ENCODE data around the gene GRHL1. TPM values are rescaled to one million over a fixed set of nuclear protein-coding genes. Genes with fewer than 3 reads are reported as not detected.

The GRHL1 gene
- total RNA-seq, 1 experiment from 2014 or later, result 11.6 TPM

GRCh38 chr2:10019174-10019573, 67.7 kb downstream of the GRHL1 start:
- no peaks in the 10 kb centered on the region for H3K9me3 ChIP-seq
- H3K27me3 Mint-ChIP-seq (ENCODE audit: insufficient read depth, unreplicated experiment), result no peaks in the 10 kb centered on the region
- ChIA-PET CTCF (no interaction called here), POLR2A (no interaction called here)
- no peaks in the 10 kb centered on the region for H3K4me1 ChIP-seq
- BruUV-seq (replicated peaks), result no TSS peak
- TF ChIP-seq CTCF (IDR thresholded peaks at IDR 0.05; ENCODE audit: insufficient read depth in 1 of 2, low read depth in 1 of 2, low read length in 1 of 2, severe bottlenecking in 1 of 2, unreplicated experiment in 1 of 2), result no peak
- no peaks in the 10 kb centered on the region for H3K4me1 Mint-ChIP-seq (ENCODE audit: low read depth, unreplicated experiment)
- no peaks in the 10 kb centered on the region for H3K9me3 Mint-ChIP-seq (ENCODE audit: unreplicated experiment)
- H3K4me3 ChIP-seq (ENCODE audit: low read depth, low read length), result no peak overlapping the region
- no peak overlapping the region for H3K4me3 Mint-ChIP-seq (ENCODE audit: unreplicated experiment)
- H3K27me3 ChIP-seq (replicated peaks; ENCODE audit: control insufficient read depth, insufficient read depth, low read length), result no peaks in the 10 kb centered on the region
- peak in 1 of 2 experiments; percentile 12 for DNase-seq
- no peak overlapping the region for H3K27ac Mint-ChIP-seq (ENCODE audit: unreplicated experiment)
- no peaks in the 10 kb centered on the region for H3K36me3 Mint-ChIP-seq (ENCODE audit: insufficient read depth, unreplicated experiment)
- intact Hi-C loops (cut with micrococcal nuclease; ENCODE audit: unreplicated experiment), result no loop called here
- no peaks in the 10 kb centered on the region for H3K36me3 ChIP-seq (ENCODE audit: control insufficient read depth, insufficient read depth, low read length)

- Mint-ChIP-seq H3K9me3 (ENCODE audit: unreplicated experiment) (no peaks in the 10 kb centered on the region), H3K4me3 (ENCODE audit: unreplicated experiment) (no peak overlapping the region), H3K36me3 (ENCODE audit: insufficient read depth, unreplicated experiment) (no peaks in the 10 kb centered on the region), H3K27me3 (ENCODE audit: insufficient read depth, unreplicated experiment) (no peaks in the 10 kb centered on the region), H3K27ac (ENCODE audit: unreplicated experiment) (no peak overlapping the region), H3K4me1 (ENCODE audit: low read depth, unreplicated experiment) (no peaks in the 10 kb centered on the region)
- BruUV-seq (replicated peaks), result no TSS peak
- Histone ChIP-seq H3K36me3 (ENCODE audit: control insufficient read depth, insufficient read depth, low read length) (no peaks in the 10 kb centered on the region), H3K4me3 (ENCODE audit: low read depth, low read length) (no peak overlapping the region), H3K27me3 (replicated peaks; ENCODE audit: control insufficient read depth, insufficient read depth, low read length) (no peaks in the 10 kb centered on the region), H3K9me3 (no peaks in the 10 kb centered on the region), H3K4me1 (no peaks in the 10 kb centered on the region)
- ChIA-PET CTCF (interaction anchor here (0.6 kb wide), 1 partner anchor 125 kb away, joined by 3 read pairs; no protein-coding TSS in a partner anchor), POLR2A (no interaction called here)
- DNase-seq, result peak in 1 of 2 experiments; percentile 26
- TF ChIP-seq CTCF (IDR thresholded peaks at IDR 0.05; ENCODE audit: insufficient read depth in 1 of 2, low read depth in 1 of 2, low read length in 1 of 2, severe bottlenecking in 1 of 2, unreplicated experiment in 1 of 2), result no peak
- intact Hi-C loops (cut with micrococcal nuclease; ENCODE audit: unreplicated experiment), result no loop called here
Measured at GRCh38 chr2:10019602-10020400, 68.3 kb downstream of the GRHL1 start.

- H3K9me3 ChIP-seq, result no peaks in the 10 kb centered on the region
- no peak for DNase-seq
- Mint-ChIP-seq H3K9me3 (ENCODE audit: unreplicated experiment) (no peaks in the 10 kb centered on the region), H3K27me3 (ENCODE audit: insufficient read depth, unreplicated experiment) (no peaks in the 10 kb centered on the region), H3K4me3 (ENCODE audit: unreplicated experiment) (no peak overlapping the region), H3K4me1 (ENCODE audit: low read depth, unreplicated experiment) (no peaks in the 10 kb centered on the region), H3K36me3 (ENCODE audit: insufficient read depth, unreplicated experiment) (no peaks in the 10 kb centered on the region), H3K27ac (ENCODE audit: unreplicated experiment) (no peak overlapping the region)
- ChIA-PET POLR2A (no interaction called here), CTCF (interaction anchor here (0.9 to 1.3 kb wide), 2 partner anchors 223 to 252 kb away, joined by 3 read pairs; no protein-coding TSS in a partner anchor)
- intact Hi-C loops (cut with micrococcal nuclease; ENCODE audit: unreplicated experiment), result no loop called here
- no peaks in the 10 kb centered on the region for H3K4me1 ChIP-seq
- no peaks in the 10 kb centered on the region for H3K36me3 ChIP-seq (ENCODE audit: control insufficient read depth, insufficient read depth, low read length)
- TF ChIP-seq CTCF (IDR thresholded peaks at IDR 0.05; ENCODE audit: insufficient read depth in 1 of 2, low read depth in 1 of 2, low read length in 1 of 2, severe bottlenecking in 1 of 2, unreplicated experiment in 1 of 2), result no peak
- H3K27me3 ChIP-seq (replicated peaks; ENCODE audit: control insufficient read depth, insufficient read depth, low read length), result no peaks in the 10 kb centered on the region
- no TSS peak for BruUV-seq (replicated peaks)
- H3K4me3 ChIP-seq (ENCODE audit: low read depth, low read length), result no peak overlapping the region
Measured at GRCh38 chr2:10022041-10022421, 70.5 kb downstream of the GRHL1 start.

All from Caco-2 (cell line).